T follicular helper cell (primary cell): ENCODE data around the gene RPSA.
"Not testable (repeated sequence)": the region's sequence is repeated elsewhere in the genome, so short reads cannot be mapped to it uniquely, and the experiment has no call there.

Experiments
- DNase-seq: peaks from one replicate; pipeline ENCODE4 v3.0.0-alpha.2; 2020; ENCODE audit warnings: low read depth

The RPSA gene

GRCh38 chr3:39388741-39389248 is 17.7 kb upstream of the RPSA start:
- DNase-seq = no peak

- DNase-seq = no peak
Observed at GRCh38 chr3:39390181-39390580, 16.3 kb upstream of the RPSA start.

GRCh38 chr3:39396690-39397089 is 9.8 kb upstream of the RPSA start:
- no peak for DNase-seq

- no peak for DNase-seq
Observed at GRCh38 chr3:39398700-39399099, 7.8 kb upstream of the RPSA start.

- DNase-seq = no peak
Observed at GRCh38 chr3:39401983-39402382, 4.5 kb upstream of the RPSA start.

GRCh38 chr3:39404943-39405686 is 1.4 kb upstream of the RPSA start:
- DNase-seq = no peak

- DNase-seq = no peak
Observed at GRCh38 chr3:39405687-39406367, 693 bp upstream of the RPSA start.

- no peak for DNase-seq
Observed at GRCh38 chr3:39407259-39407629, 724 bp downstream of the RPSA start.

GRCh38 chr3:39407773-39408492 is 1.4 kb downstream of the RPSA start:
- DNase-seq = no peak

- no peak for DNase-seq
Observed at GRCh38 chr3:39408493-39409372, 2.2 kb downstream of the RPSA start.

GRCh38 chr3:39409514-39410136 is 3.1 kb downstream of the RPSA start:
- no peak for DNase-seq

GRCh38 chr3:39410893-39411292 is 4.4 kb downstream of the RPSA start:
- no peak for DNase-seq

GRCh38 chr3:39412668-39413260 is 6.2 kb downstream of the RPSA start:
- DNase-seq = no peak

GRCh38 chr3:39413691-39414420 is 7.3 kb downstream of the RPSA start:
- DNase-seq = no peak

- no peak for DNase-seq
Observed at GRCh38 chr3:39414421-39414907, 7.9 kb downstream of the RPSA start.

- not testable (repeated sequence) for DNase-seq
Observed at GRCh38 chr3:39415302-39415701, 8.8 kb downstream of the RPSA start.

- DNase-seq = no peak
Observed at GRCh38 chr3:39415983-39416382, 9.5 kb downstream of the RPSA start.

GRCh38 chr3:39416998-39417397 is 10.5 kb downstream of the RPSA start:
- not testable (repeated sequence) for DNase-seq

- not testable (repeated sequence) for DNase-seq
Observed at GRCh38 chr3:39418556-39419225, 12.2 kb downstream of the RPSA start.
